B cell (primary cell): ENCODE measurements around the gene OR10A3. TPM values are rescaled to one million over a fixed set of nuclear protein-coding genes. Genes with fewer than 3 reads are reported as not detected.

Source experiments
- ATAC-seq: fragments of 200-7000 bp; cut with Tn5 transposase; one replicate; pipeline ENCODE4 v1.10.0; 2021; ENCODE audit warnings: low read depth, mild to moderate bottlenecking, moderate number of reproducible peaks, moderate library complexity
- CTCF ChIA-PET: fragments of 350-600 bp; sonication (Branson Sonifier 250); formaldehyde crosslinking; loops from one replicate; lab custom pipeline; 2021; ENCODE audit warnings: antibody characterized with exemption, inconsistent platforms; lab: Charles Lee
- POLR2A ChIA-PET: fragments of 350-600 bp; sonication (Branson Sonifier 250); formaldehyde crosslinking; loops from one replicate; lab custom pipeline; 2021; ENCODE audit warnings: antibody characterized with exemption; lab: Charles Lee
- DNase-seq: peaks from one replicate; pipeline ENCODE4 v3.0.0; 2013
- H2AFZ ChIP-seq: 2 replicates; pipeline ENCODE4 v1.6.1; 2012; ENCODE audit warnings: mild to moderate bottlenecking, low read depth, low read length; ENCODE audit not compliant: insufficient read depth, poor library complexity, severe bottlenecking
- H3K27ac ChIP-seq, 2 donors: 1 replicate in 1 of 2; 2 replicates in 1 of 2; pipeline ENCODE4 v1.5.1; 2012 to 2013; ENCODE audit warnings: low read length in 2 of 2, mild to moderate bottlenecking in 2 of 2, moderate library complexity in 1 of 2
- H3K27me3 ChIP-seq, 4 experiments: fragments of 200-600 bp in 1 of 4; sonication (generic) in 1 of 4; replicated peaks in 1 of 4; 1 replicate in 2 of 4; 2 replicates in 2 of 4; pipeline versions ENCODE4 v1.6.1 to v1.7.0; 2013 to 2016; ENCODE audit warnings: low read length in 3 of 4, mild to moderate bottlenecking in 2 of 4, mixed read lengths in 1 of 4, moderate library complexity in 1 of 4; ENCODE audit not compliant: insufficient read depth in 4 of 4, control insufficient read depth in 3 of 4; ENCODE audit errors: control extremely low read depth in 1 of 4
- H3K36me3 ChIP-seq, 2 experiments: replicated peaks in 1 of 2; 1 replicate in 1 of 2; 2 replicates in 1 of 2; pipeline versions ENCODE4 v1.6.1 to v1.7.1; 2013; ENCODE audit warnings: low read length in 1 of 2; ENCODE audit not compliant: insufficient read depth in 2 of 2, control insufficient read depth in 1 of 2; ENCODE audit errors: control extremely low read depth in 1 of 2, extremely low read depth in 1 of 2
- H3K4me1 ChIP-seq, 2 donors: fragments of 200-600 bp in 1 of 2; sonication (generic) in 1 of 2; 1 replicate in 1 of 2; 2 replicates in 1 of 2; pipeline versions ENCODE4 v1.5.1 to v1.6.1; 2013 to 2017; ENCODE audit warnings: low read length in 2 of 2; ENCODE audit not compliant: control insufficient read depth in 2 of 2, insufficient read depth in 2 of 2
- H3K4me2 ChIP-seq: replicated peaks from 2 replicates; pipeline ENCODE3; 2012; ENCODE audit warnings: mild to moderate bottlenecking, low read depth, low read length; ENCODE audit not compliant: poor library complexity, severe bottlenecking
- H3K4me3 ChIP-seq, 5 experiments: fragments of 200-600 bp in 1 of 5; sonication (generic) in 1 of 5; 1 replicate in 3 of 5; 2 replicates in 2 of 5; pipeline versions ENCODE4 v1.5.1 to v1.7.0; 2011 to 2016; ENCODE audit warnings: low read length in 4 of 5, mild to moderate bottlenecking in 4 of 5, low read depth in 2 of 5, control low read depth in 1 of 5, moderate library complexity in 1 of 5; ENCODE audit not compliant: insufficient read depth in 1 of 5; ENCODE audit errors: control extremely low read depth in 1 of 5, extremely low read depth in 1 of 5
- H3K79me2 ChIP-seq: fragments of 200-600 bp; sonication (generic); one replicate; pipeline ENCODE4 v1.6.0; 2016; ENCODE audit warnings: low read length; ENCODE audit not compliant: control insufficient read depth, insufficient read depth
- H3K9ac ChIP-seq: fragments of 200-600 bp; sonication (generic); 2 replicates; pipeline ENCODE4 v1.6.1; 2017; ENCODE audit warnings: mild to moderate bottlenecking, low read length, moderate library complexity
- H3K9me3 ChIP-seq, 3 donors: one replicate each; pipeline versions ENCODE4 v1.6.1 to v1.7.1; 2013; ENCODE audit warnings: low read length in 2 of 3; ENCODE audit not compliant: control insufficient read depth in 2 of 3, insufficient read depth in 1 of 3; ENCODE audit errors: control extremely low read depth in 1 of 3
- H4K20me1 ChIP-seq: 2 replicates; pipeline ENCODE4 v1.6.0; 2012; ENCODE audit warnings: mild to moderate bottlenecking, low read length; ENCODE audit not compliant: insufficient read depth, control insufficient read depth, poor library complexity, severe bottlenecking
- H3K27ac Mint-ChIP-seq: one replicate; pipeline ENCODE4 v1.8.0; 2021; ENCODE audit warnings: mixed read lengths
- H3K27me3 Mint-ChIP-seq: one replicate; pipeline ENCODE4 v1.8.0; 2021; ENCODE audit warnings: mixed read lengths
- H3K4me1 Mint-ChIP-seq: one replicate; pipeline ENCODE4 v1.8.0; 2021; ENCODE audit warnings: mixed read lengths
- H3K4me3 Mint-ChIP-seq: one replicate; pipeline ENCODE4 v1.8.0; 2021; ENCODE audit warnings: mixed read lengths
- H3K9me3 Mint-ChIP-seq: one replicate; pipeline ENCODE4 v1.8.0; 2022; ENCODE audit warnings: mixed read lengths; ENCODE audit not compliant: insufficient read depth
- EZH2 ChIP-seq: IDR thresholded peaks from 2 replicates; pipeline ENCODE4 v1.6.1; 2012; ENCODE audit warnings: borderline replicate concordance, low read depth, mild to moderate bottlenecking, moderate library complexity, low read length; ENCODE audit not compliant: insufficient read depth, poor library complexity, severe bottlenecking
- WGBS: methylation state at CpG from one replicate; pipeline ENCODE4 v1.1.5; 2013; ENCODE audit warnings: missing lambda C conversion rate; ENCODE audit not compliant: insufficient coverage; 5-methylcytosine and 5-hydroxymethylcytosine counted together
- intact Hi-C: fragments of 100-400 bp; cut with micrococcal nuclease; formaldehyde crosslinking; loops from one replicate; pipeline ENCODE4 v1.10.0; 2022
- polyA plus RNA-seq: library from polyadenylated mRNA; depleted of rRNA; stranded (reverse); fragments of >200 nt; gene quantifications from 2 replicates; pipeline ENCODE4 v1.2.3, GENCODE V29; 2012
- total RNA-seq, 2 donors: library from RNA; stranded (reverse); fragments of 120-200 nt in 1 of 2; gene quantifications; 1 replicate in 1 of 2; 2 replicates in 1 of 2; pipeline versions ENCODE4 v1.2.3 to v1.2.4, GENCODE V29; 2013 to 2022
- TF ChIP-seq, protein P1 (sequence below): fragments of 200-600 bp; IDR thresholded peaks from one replicate; pipeline ENCODE4 v1.8.0; 2022; ENCODE audit warnings: antibody characterized with exemption, mild to moderate bottlenecking

OR10A3 gene
- total and polyA plus RNA-seq, 2 donors (not counting 1 experiment from before 2014, with no cell fraction given) = not detected

DNA sequence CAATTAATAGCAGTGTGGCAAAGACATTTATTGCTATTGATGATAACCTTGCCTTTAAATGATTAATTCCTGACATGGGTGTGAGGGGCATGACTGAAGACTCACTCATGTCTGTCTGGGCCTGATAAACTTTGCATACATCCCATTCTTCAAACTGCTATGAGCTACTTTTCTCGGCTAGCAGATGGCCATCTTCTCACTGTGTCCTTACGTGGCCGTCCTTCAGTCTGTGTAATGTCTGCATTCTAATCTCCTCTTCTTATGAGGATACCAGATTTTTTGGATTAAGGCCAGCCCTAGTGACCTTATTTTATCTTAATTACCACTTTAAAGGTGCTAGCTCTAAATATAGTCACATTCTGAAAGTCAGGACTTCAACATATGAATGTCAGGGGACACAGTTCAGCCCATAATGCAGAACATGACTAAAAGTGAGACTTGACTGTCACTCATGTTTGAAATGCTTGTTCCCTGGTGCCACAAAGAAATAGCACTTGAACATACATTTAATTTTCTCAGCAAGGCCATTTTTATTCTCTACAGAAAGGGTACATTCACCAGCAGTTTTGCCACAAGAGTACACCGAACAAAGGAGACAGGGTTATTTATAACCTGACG, 42.7 kb downstream of the OR10A3 start:
- ChIA-PET POLR2A (no interaction called here), CTCF (no interaction called here)
- Mint-ChIP-seq H3K9me3 (no peaks in the 10 kb centered on the region), H3K4me1 (no peaks in the 10 kb centered on the region), H3K27me3 (peaks cover 27% of the 10 kb centered on the region), H3K4me3 (no peak overlapping the region), H3K27ac (no peak overlapping the region)
- no peaks in the 10 kb centered on the region for H3K36me3 ChIP-seq
- H3K27ac ChIP-seq = no peak overlapping the region
- H3K9me3 ChIP-seq = peaks cover 0 to 7% (median 0%) of the 10 kb centered on the region in 3 donors
- no peak overlapping the region for H3K4me2 ChIP-seq
- DNase-seq = no peak
- TF ChIP-seq EZH2 = no peak
- TF ChIP-seq, protein P1, sequence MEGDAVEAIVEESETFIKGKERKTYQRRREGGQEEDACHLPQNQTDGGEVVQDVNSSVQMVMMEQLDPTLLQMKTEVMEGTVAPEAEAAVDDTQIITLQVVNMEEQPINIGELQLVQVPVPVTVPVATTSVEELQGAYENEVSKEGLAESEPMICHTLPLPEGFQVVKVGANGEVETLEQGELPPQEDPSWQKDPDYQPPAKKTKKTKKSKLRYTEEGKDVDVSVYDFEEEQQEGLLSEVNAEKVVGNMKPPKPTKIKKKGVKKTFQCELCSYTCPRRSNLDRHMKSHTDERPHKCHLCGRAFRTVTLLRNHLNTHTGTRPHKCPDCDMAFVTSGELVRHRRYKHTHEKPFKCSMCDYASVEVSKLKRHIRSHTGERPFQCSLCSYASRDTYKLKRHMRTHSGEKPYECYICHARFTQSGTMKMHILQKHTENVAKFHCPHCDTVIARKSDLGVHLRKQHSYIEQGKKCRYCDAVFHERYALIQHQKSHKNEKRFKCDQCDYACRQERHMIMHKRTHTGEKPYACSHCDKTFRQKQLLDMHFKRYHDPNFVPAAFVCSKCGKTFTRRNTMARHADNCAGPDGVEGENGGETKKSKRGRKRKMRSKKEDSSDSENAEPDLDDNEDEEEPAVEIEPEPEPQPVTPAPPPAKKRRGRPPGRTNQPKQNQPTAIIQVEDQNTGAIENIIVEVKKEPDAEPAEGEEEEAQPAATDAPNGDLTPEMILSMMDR = no peak
- H3K4me1 ChIP-seq = no peaks in the 10 kb centered on the region
- WGBS = 94% methylated on average over 5 of the region's 5 CpGs
- ATAC-seq = no peak
- no peak overlapping the region for H2AFZ ChIP-seq
- no peaks in the 10 kb centered on the region for H3K79me2 ChIP-seq
- H4K20me1 ChIP-seq = no peaks in the 10 kb centered on the region
- intact Hi-C loops = loop anchor here (10.0 kb wide), 1 partner anchor 306 kb away; no protein-coding TSS in a partner anchor
- no peak overlapping the region for H3K9ac ChIP-seq
- H3K27me3 ChIP-seq = peaks cover 0 to 3% (median 0%) of the 10 kb centered on the region in 4 experiments
- H3K4me3 ChIP-seq = no peak overlapping the region

DNA sequence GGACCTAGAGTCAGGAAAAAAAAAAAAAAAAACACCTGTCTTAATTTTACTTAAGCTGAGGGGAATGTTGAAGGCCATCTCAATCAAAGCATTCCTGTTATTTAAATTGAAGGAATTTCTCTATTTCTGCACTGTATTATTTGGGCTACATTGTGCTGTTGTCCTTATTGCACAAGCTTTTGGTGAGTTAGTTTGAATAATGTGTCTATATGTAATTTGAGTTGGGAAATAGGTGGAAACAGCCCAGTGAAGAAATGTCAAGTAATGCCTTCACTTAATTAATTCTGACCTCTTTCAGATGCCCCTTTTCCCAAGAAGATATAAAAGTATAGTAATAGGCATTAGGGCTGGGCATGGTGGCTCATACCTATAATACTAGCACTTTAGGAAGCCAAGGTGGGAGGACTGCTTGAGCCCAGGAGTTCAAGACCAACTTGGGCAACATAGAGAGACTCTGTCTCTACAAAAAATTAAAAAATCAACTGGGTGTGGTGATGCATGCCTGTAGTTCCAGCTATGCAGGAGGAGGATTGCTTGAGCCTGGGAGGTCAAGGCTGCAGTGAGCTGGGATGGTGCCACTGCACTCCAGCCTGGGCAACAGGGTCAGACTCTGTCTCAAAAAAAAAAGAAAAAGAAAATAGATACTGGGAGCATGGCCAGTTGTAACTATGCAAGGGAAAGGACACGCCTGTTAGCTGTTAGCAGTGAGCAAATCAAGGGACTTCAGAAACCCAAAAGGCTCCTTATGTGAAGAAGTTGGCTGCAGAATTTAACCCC, 45.3 kb downstream of the OR10A3 start:
- Histone ChIP-seq H3K9me3 (peaks cover 0 to 7% (median 0%) of the 10 kb centered on the region in 3 donors), H3K9ac (no peak overlapping the region), H3K79me2 (no peaks in the 10 kb centered on the region), H3K4me1 (peaks cover 9 to 11% of the 10 kb centered on the region in 2 donors), H4K20me1 (no peaks in the 10 kb centered on the region), H3K27me3 (no peaks in the 10 kb centered on the region), H3K27ac (no peak overlapping the region), H2AFZ (no peak overlapping the region), H3K4me2 (no peak overlapping the region), H3K36me3 (no peaks in the 10 kb centered on the region), H3K4me3 (no peak overlapping the region)
- POLR2A ChIA-PET = no interaction called here
- Mint-ChIP-seq H3K27me3 (peaks cover 8% of the 10 kb centered on the region), H3K27ac (no peak overlapping the region), H3K9me3 (no peaks in the 10 kb centered on the region), H3K4me3 (no peak overlapping the region), H3K4me1 (peaks cover 12% of the 10 kb centered on the region)
- no peak for DNase-seq
- intact Hi-C loops = loop anchor here (10.0 kb wide), 1 partner anchor 309 kb away; no protein-coding TSS in a partner anchor
- TF ChIP-seq, protein P1 = no peak
- TF ChIP-seq EZH2 = no peak
- CTCF ChIA-PET = no interaction called here
- ATAC-seq = no peak
- WGBS = 73% methylated on average over 1 of the region's 1 CpG
